Measurements from ENCODE around the gene ARHGEF39.
A peak's percentile ranks its signal among the peaks of the same experiment; 100 is the strongest.

ARHGEF39 gene

DNA sequence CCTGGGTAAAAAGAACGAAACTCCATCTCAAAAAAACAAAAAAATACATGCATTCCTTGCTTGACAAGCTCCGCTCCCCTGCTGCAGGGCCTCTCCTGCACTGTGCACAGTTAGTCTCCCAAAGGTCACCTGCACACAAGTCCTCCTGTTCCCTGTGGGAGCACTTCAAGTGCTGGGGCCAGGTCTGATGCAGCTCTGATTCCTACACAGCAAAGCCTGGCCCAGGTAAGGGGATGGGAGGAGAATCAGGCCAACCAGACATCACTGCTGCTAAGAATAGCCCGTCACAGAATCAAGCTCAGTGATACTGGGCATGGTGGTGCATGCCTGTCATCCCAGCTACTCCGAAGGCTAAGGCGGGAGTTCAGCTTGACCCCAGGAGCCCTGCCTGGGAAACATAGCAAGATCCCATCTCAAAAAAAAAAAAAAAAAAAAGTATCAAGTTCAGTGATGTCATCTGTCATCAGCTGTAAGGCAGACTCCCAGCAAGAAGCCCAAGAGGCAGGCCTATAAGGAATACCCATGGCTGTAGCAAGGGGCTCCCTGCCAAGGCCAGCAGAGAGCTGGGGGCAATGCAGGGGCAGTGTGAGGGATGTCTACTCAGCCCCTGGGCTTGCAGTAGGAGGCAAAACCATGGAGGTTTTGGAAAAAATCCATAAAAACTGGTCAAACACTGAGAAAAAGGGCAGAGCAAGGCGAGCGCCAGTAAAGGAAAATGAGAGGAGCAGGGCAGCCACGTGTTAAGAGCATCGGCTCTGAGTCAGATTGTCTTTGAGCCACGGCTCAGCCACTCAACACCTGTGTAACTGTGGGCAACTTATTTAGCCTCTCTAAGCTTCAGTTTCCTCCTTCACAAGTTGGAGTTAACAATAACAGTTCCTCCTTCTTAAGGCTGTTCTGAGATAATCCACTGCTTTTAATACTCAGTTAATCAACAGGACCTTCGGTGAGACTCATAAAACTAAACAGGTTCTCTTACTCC lies 21.5 kb upstream of the ARHGEF39 start:
- Histone ChIP-seq H2AFZ (ENCODE audit: low read length) (no peak overlapping the region), H2BK12ac (ENCODE audit: low read length) (no peak overlapping the region), H3K4me1 (ENCODE audit: control insufficient read depth in 2 of 2, insufficient read depth in 1 of 2, low read depth in 1 of 2, low read length in 2 of 2) (peaks cover 7 to 19% of the 10 kb centered on the region in 2 donors), H2BK120ac (ENCODE audit: low read depth, low read length) (no peak overlapping the region), H3K27ac (replicated peaks; ENCODE audit: low read length) (no peak overlapping the region), H3K4me3 (ENCODE audit: low read length in 2 of 2) (no peak overlapping the region), H2BK15ac (ENCODE audit: low read length) (no peak overlapping the region), H3K4ac (ENCODE audit: low read length) (no peak overlapping the region), H3K18ac (ENCODE audit: low read length) (no peak overlapping the region), H3K4me2 (ENCODE audit: insufficient read depth, low read length, poor library complexity, severe bottlenecking) (no peak overlapping the region), H4K91ac (ENCODE audit: low read depth, low read length, poor library complexity) (no peak overlapping the region), H3K36me3 (replicated peaks in 1 of 2; ENCODE audit: control insufficient read depth in 2 of 2, insufficient read depth in 2 of 2, low read length in 2 of 2) (peaks cover 19 to 33% of the 10 kb centered on the region in 2 donors), H3K27me3 (ENCODE audit: control insufficient read depth in 3 of 3, insufficient read depth in 3 of 3, low read depth in 1 of 3, low read length in 3 of 3) (no peaks in the 10 kb centered on the region), H3K14ac (ENCODE audit: low read length) (no peak overlapping the region), H2BK5ac (ENCODE audit: low read length) (no peak overlapping the region), H3K9me3 (replicated peaks in 1 of 2; ENCODE audit: control insufficient read depth in 2 of 2, insufficient read depth in 1 of 2, low read depth in 1 of 2, low read length in 2 of 2) (no peaks in the 10 kb centered on the region), H4K8ac (ENCODE audit: low read depth, low read length) (no peak overlapping the region), H3K9ac (ENCODE audit: low read depth, low read length, poor library complexity) (no peak overlapping the region), H3K79me1 (ENCODE audit: low read depth, low read length) (peaks cover 6% of the 10 kb centered on the region), H2AK5ac (ENCODE audit: low read depth, low read length) (no peak overlapping the region), H3K23ac (ENCODE audit: low read depth, low read length, poor library complexity) (no peak overlapping the region)
- WGBS, 2 donors (ENCODE audit: extremely low coverage in 2 of 2, insufficient read length in 2 of 2, insufficient replicate concordance in 1 of 2): no CpG with 5 or more reads among the region's 11 CpGs
- DNase-seq (ENCODE audit: low spot score): no peak

DNA sequence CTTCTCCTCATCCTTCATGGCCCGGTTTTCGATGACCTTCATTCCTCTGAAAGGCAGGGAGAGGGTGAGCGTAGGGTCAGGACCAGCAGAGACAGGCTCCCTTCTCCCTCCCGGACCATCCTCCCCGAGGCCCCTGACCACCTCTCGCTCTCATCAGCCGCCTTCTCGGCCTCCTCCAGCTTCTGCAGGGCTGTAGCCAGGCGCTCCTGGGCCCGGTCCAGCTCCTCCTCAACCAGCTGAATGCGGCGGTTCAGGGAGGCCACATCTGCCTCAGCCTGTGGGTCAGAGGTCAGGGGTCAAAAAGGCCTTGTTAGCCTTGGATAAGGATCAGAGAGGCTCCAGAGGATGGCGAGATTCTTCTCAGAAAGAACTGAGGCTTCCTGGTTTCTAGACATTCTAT lies 20.5 kb upstream of the ARHGEF39 start:
- no CpG with 5 or more reads among the region's 13 CpGs for WGBS, 2 donors (ENCODE audit: extremely low coverage in 2 of 2, insufficient read length in 2 of 2, insufficient replicate concordance in 1 of 2)
- Histone ChIP-seq H3K36me3 (replicated peaks in 1 of 2; ENCODE audit: control insufficient read depth in 2 of 2, insufficient read depth in 2 of 2, low read length in 2 of 2) (peaks cover 19 to 35% of the 10 kb centered on the region in 2 donors), H3K4me3 (ENCODE audit: low read length in 2 of 2) (no peak overlapping the region)

GRCh38 chr9:35684921-35685320 lies 19.9 kb upstream of the ARHGEF39 start:
- Histone ChIP-seq H2BK120ac (ENCODE audit: low read depth, low read length) (no peak overlapping the region), H2AK5ac (ENCODE audit: low read depth, low read length) (no peak overlapping the region), H3K4me3 (ENCODE audit: low read length in 2 of 2) (no peak overlapping the region), H4K91ac (ENCODE audit: low read depth, low read length, poor library complexity) (no peak overlapping the region), H3K4me2 (ENCODE audit: insufficient read depth, low read length, poor library complexity, severe bottlenecking) (no peak overlapping the region), H2BK5ac (ENCODE audit: low read length) (no peak overlapping the region), H3K27ac (replicated peaks; ENCODE audit: low read length) (no peak overlapping the region), H2AFZ (ENCODE audit: low read length) (no peak overlapping the region), H3K14ac (ENCODE audit: low read length) (no peak overlapping the region), H3K36me3 (replicated peaks in 1 of 2; ENCODE audit: control insufficient read depth in 2 of 2, insufficient read depth in 2 of 2, low read length in 2 of 2) (peaks cover 19 to 35% of the 10 kb centered on the region in 2 donors), H2BK12ac (ENCODE audit: low read length) (no peak overlapping the region), H3K4ac (ENCODE audit: low read length) (no peak overlapping the region), H3K4me1 (ENCODE audit: control insufficient read depth in 2 of 2, insufficient read depth in 1 of 2, low read depth in 1 of 2, low read length in 2 of 2) (peaks cover 0 to 22% of the 10 kb centered on the region in 2 donors), H2BK15ac (ENCODE audit: low read length) (no peak overlapping the region), H3K23ac (ENCODE audit: low read depth, low read length, poor library complexity) (peak overlapping the region; percentile 37), H3K79me1 (ENCODE audit: low read depth, low read length) (peaks cover 6% of the 10 kb centered on the region), H3K18ac (ENCODE audit: low read length) (no peak overlapping the region), H3K27me3 (ENCODE audit: control insufficient read depth in 3 of 3, insufficient read depth in 3 of 3, low read depth in 1 of 3, low read length in 3 of 3) (no peaks in the 10 kb centered on the region), H4K8ac (ENCODE audit: low read depth, low read length) (no peak overlapping the region), H3K9ac (ENCODE audit: low read depth, low read length, poor library complexity) (no peak overlapping the region), H3K9me3 (replicated peaks in 1 of 2; ENCODE audit: control insufficient read depth in 2 of 2, insufficient read depth in 1 of 2, low read depth in 1 of 2, low read length in 2 of 2) (no peaks in the 10 kb centered on the region)
- DNase-seq (ENCODE audit: low spot score): no peak
- no CpG with 5 or more reads among the region's 10 CpGs for WGBS, 2 donors (ENCODE audit: extremely low coverage in 2 of 2, insufficient read length in 2 of 2, insufficient replicate concordance in 1 of 2)

More for the DNA sequence above, 20.5 kb upstream of the ARHGEF39 start:
- H2BK120ac ChIP-seq (ENCODE audit: low read depth, low read length): no peak overlapping the region
- H2AFZ ChIP-seq (ENCODE audit: low read length): no peak overlapping the region
- peaks cover 6% of the 10 kb centered on the region for H3K79me1 ChIP-seq (ENCODE audit: low read depth, low read length)
- H3K27me3 ChIP-seq (ENCODE audit: control insufficient read depth in 3 of 3, insufficient read depth in 3 of 3, low read depth in 1 of 3, low read length in 3 of 3): no peaks in the 10 kb centered on the region
- H3K27ac ChIP-seq (replicated peaks; ENCODE audit: low read length): no peak overlapping the region
- peak overlapping the region; percentile 37 for H3K23ac ChIP-seq (ENCODE audit: low read depth, low read length, poor library complexity)
- no peak overlapping the region for H3K4ac ChIP-seq (ENCODE audit: low read length)
- no peak overlapping the region for H2BK5ac ChIP-seq (ENCODE audit: low read length)
- H3K9me3 ChIP-seq (replicated peaks in 1 of 2; ENCODE audit: control insufficient read depth in 2 of 2, insufficient read depth in 1 of 2, low read depth in 1 of 2, low read length in 2 of 2): no peaks in the 10 kb centered on the region
- no peak for DNase-seq (ENCODE audit: low spot score)
- H3K4me2 ChIP-seq (ENCODE audit: insufficient read depth, low read length, poor library complexity, severe bottlenecking): no peak overlapping the region
- no peak overlapping the region for H2BK15ac ChIP-seq (ENCODE audit: low read length)
- no peak overlapping the region for H3K18ac ChIP-seq (ENCODE audit: low read length)
- H2BK12ac ChIP-seq (ENCODE audit: low read length): no peak overlapping the region
- H4K8ac ChIP-seq (ENCODE audit: low read depth, low read length): no peak overlapping the region
- H3K9ac ChIP-seq (ENCODE audit: low read depth, low read length, poor library complexity): peak overlapping the region; percentile 38
- H3K4me1 ChIP-seq (ENCODE audit: control insufficient read depth in 2 of 2, insufficient read depth in 1 of 2, low read depth in 1 of 2, low read length in 2 of 2): peaks cover 3 to 20% of the 10 kb centered on the region in 2 donors
- no peak overlapping the region for H3K14ac ChIP-seq (ENCODE audit: low read length)
- no peak overlapping the region for H4K91ac ChIP-seq (ENCODE audit: low read depth, low read length, poor library complexity)
- H2AK5ac ChIP-seq (ENCODE audit: low read depth, low read length): no peak overlapping the region

GRCh38 chr9:35683323-35683722 lies 18.3 kb upstream of the ARHGEF39 start:
- Histone ChIP-seq H3K27ac (replicated peaks; ENCODE audit: low read length) (no peak overlapping the region), H3K14ac (ENCODE audit: low read length) (no peak overlapping the region), H3K36me3 (replicated peaks in 1 of 2; ENCODE audit: control insufficient read depth in 2 of 2, insufficient read depth in 2 of 2, low read length in 2 of 2) (peaks cover 19 to 35% of the 10 kb centered on the region in 2 donors), H4K8ac (ENCODE audit: low read depth, low read length) (no peak overlapping the region), H3K79me1 (ENCODE audit: low read depth, low read length) (peaks cover 2% of the 10 kb centered on the region), H2BK15ac (ENCODE audit: low read length) (no peak overlapping the region), H3K9ac (ENCODE audit: low read depth, low read length, poor library complexity) (no peak overlapping the region), H3K18ac (ENCODE audit: low read length) (no peak overlapping the region), H2AK5ac (ENCODE audit: low read depth, low read length) (no peak overlapping the region), H4K91ac (ENCODE audit: low read depth, low read length, poor library complexity) (no peak overlapping the region), H3K4me3 (ENCODE audit: low read length in 2 of 2) (no peak overlapping the region), H3K4me1 (ENCODE audit: control insufficient read depth in 2 of 2, insufficient read depth in 1 of 2, low read depth in 1 of 2, low read length in 2 of 2) (peaks cover 0 to 22% of the 10 kb centered on the region in 2 donors), H3K4me2 (ENCODE audit: insufficient read depth, low read length, poor library complexity, severe bottlenecking) (no peak overlapping the region), H3K9me3 (replicated peaks in 1 of 2; ENCODE audit: control insufficient read depth in 2 of 2, insufficient read depth in 1 of 2, low read depth in 1 of 2, low read length in 2 of 2) (no peaks in the 10 kb centered on the region), H2BK5ac (ENCODE audit: low read length) (no peak overlapping the region), H3K23ac (ENCODE audit: low read depth, low read length, poor library complexity) (no peak overlapping the region), H2AFZ (ENCODE audit: low read length) (no peak overlapping the region), H2BK12ac (ENCODE audit: low read length) (no peak overlapping the region), H3K27me3 (ENCODE audit: control insufficient read depth in 3 of 3, insufficient read depth in 3 of 3, low read depth in 1 of 3, low read length in 3 of 3) (no peaks in the 10 kb centered on the region), H3K4ac (ENCODE audit: low read length) (no peak overlapping the region), H2BK120ac (ENCODE audit: low read depth, low read length) (no peak overlapping the region)
- no CpG with 5 or more reads among the region's 2 CpGs for WGBS, 2 donors (ENCODE audit: extremely low coverage in 2 of 2, insufficient read length in 2 of 2, insufficient replicate concordance in 1 of 2)
- DNase-seq (ENCODE audit: low spot score): no peak

Measured in neuronal stem cell (in vitro differentiated cells).